ENCODE data around the gene MARCHF10.

- TF ChIP-seq, protein P1, sequence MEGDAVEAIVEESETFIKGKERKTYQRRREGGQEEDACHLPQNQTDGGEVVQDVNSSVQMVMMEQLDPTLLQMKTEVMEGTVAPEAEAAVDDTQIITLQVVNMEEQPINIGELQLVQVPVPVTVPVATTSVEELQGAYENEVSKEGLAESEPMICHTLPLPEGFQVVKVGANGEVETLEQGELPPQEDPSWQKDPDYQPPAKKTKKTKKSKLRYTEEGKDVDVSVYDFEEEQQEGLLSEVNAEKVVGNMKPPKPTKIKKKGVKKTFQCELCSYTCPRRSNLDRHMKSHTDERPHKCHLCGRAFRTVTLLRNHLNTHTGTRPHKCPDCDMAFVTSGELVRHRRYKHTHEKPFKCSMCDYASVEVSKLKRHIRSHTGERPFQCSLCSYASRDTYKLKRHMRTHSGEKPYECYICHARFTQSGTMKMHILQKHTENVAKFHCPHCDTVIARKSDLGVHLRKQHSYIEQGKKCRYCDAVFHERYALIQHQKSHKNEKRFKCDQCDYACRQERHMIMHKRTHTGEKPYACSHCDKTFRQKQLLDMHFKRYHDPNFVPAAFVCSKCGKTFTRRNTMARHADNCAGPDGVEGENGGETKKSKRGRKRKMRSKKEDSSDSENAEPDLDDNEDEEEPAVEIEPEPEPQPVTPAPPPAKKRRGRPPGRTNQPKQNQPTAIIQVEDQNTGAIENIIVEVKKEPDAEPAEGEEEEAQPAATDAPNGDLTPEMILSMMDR (IDR thresholded peaks at IDR 0.05), result no peak
- TF ChIP-seq EP300 (IDR thresholded peaks at IDR 0.05), result no peak
These were observed 47.2 kb downstream of the MARCHF10 start for GRCh38 chr17:62760945-62761267.
